RWPE1 (cell line): Measurements from ENCODE around the gene PRKCD.
A peak's percentile ranks its signal among the peaks of the same experiment; 100 is the strongest.

Experiments used
- CTCF ChIA-PET: fragments of 350-600 bp; sonication (Branson Sonifier 250); formaldehyde crosslinking; extraction: SDS; loops from one replicate; lab custom pipeline; 2021; lab: Yijun Ruan, JAX
- POLR2A ChIA-PET: fragments of 400-600 bp; formaldehyde crosslinking; extraction: SDS; loops from one replicate; lab custom pipeline; 2020; ENCODE audit warnings: antibody characterized with exemption; ENCODE audit not compliant: low non-redundant PET; lab: Yijun Ruan, JAX
- DNase-seq: peaks from one replicate; pipeline ENCODE4 v3.0.0; 2012; ENCODE audit warnings: low spot score
- H3K27ac ChIP-seq: fragments of 450-650 bp; 2 replicates; pipeline ENCODE4 v1.5.1; 2017
- CTCF ChIP-seq: fragments of 450-650 bp; conservative IDR thresholded peaks from 2 replicates; pipeline ENCODE4 v1.5.1; 2017; ENCODE audit warnings: low read depth, mild to moderate bottlenecking

Gene PRKCD

DNA sequence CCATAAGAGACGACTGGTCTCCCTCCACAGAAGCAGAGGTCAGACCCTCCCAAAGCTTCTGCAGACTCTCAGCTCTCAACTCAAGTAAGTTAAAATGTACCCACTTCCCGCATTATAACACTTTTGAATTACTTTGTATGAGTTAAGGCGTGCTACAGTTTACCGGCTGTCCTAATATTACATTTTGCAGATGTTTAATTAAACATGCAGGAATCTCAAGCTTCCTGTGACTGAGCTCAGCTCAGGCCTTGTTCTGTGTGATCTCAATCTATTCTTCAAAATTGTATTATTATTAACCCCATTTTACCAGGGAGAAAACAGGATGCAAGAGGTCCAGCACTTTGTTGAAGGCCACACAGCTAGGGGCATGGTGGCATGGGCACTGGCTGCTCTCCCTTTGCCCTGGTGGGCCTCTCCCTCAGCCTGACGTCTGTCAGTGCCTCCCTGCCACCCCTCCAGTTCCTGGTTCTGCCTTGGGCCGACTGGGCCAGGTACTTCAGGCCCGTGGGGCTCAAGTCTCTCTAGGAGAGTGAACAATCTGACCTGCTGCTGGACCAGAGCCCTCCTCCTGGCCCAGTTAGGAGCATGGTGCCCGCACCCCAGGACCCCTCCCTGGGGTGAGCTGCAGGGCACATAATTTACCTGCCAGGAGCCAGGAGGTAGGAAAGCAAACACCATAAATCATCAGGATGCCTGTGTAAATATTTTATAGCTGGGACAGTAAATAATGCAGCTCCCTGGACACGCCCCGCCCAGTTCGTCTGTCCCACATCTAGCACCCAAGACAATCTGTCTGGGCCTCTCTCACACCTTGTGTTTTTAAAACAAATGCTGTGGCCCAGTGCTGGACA, 15.9 kb upstream of the PRKCD start:
- ChIA-PET POLR2A (no interaction called here), CTCF (interaction anchor here (0.5 kb wide), 1 partner anchor 471 kb away, joined by 8 read pairs; no protein-coding TSS in a partner anchor)
- no peak overlapping the region for H3K27ac ChIP-seq
- no peak for DNase-seq
- no peak for TF ChIP-seq CTCF

GRCh38 chr3:53145713-53146080, 15.3 kb upstream of the PRKCD start:
- DNase-seq, result no peak
- TF ChIP-seq CTCF, result no peak
- CTCF ChIA-PET, result interaction anchor here (0.5 kb wide), 1 partner anchor 472 kb away, joined by 8 read pairs; no protein-coding TSS in a partner anchor
- POLR2A ChIA-PET, result no interaction called here
- no peak overlapping the region for H3K27ac ChIP-seq

DNA sequence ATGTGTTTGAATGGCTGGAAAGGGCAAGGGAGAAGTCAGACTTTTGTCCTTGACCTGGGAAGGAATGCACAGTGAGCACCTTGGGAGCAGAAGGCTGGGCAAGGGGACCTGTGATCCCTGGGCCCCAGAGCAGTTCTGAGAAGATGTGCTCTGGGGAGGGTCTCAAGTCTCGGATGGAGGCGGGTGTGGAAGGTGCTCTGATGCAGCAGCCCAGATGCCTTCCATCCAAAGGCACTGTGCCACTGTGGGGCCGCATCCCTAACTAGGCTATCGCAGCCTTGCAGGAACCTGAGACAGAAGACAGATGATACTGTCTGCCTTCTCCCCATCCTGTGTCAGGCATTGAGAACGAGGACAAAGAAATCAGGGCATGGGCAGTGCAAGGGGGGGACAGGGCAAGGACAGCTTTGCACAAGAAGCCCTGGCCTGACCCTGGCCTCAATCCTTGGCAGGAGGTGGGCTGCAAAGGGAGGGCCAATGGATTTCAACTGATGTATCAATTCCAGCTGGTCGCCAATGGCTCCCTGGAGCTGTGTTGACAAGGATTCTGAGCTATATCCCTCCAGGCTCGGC, 14.6 kb upstream of the PRKCD start:
- TF ChIP-seq CTCF, result no peak
- DNase-seq, result no peak
- H3K27ac ChIP-seq, result no peak overlapping the region
- POLR2A ChIA-PET, result no interaction called here
- CTCF ChIA-PET, result interaction anchor here (0.8 kb wide), 1 partner anchor 12 kb away, joined by 4 read pairs; no protein-coding TSS in a partner anchor

GRCh38 chr3:53147151-53147902, 13.7 kb upstream of the PRKCD start:
- TF ChIP-seq CTCF, result no peak
- DNase-seq, result no peak
- ChIA-PET POLR2A (interaction anchor here (0.6 kb wide), 1 partner anchor 689 kb away, joined by 4 read pairs; no protein-coding TSS in a partner anchor), CTCF (interaction anchor here (0.7 to 0.8 kb wide), 2 partner anchors 13 to 96 kb away, joined by 3 to 4 read pairs; no protein-coding TSS in a partner anchor)
- no peak overlapping the region for H3K27ac ChIP-seq

DNA sequence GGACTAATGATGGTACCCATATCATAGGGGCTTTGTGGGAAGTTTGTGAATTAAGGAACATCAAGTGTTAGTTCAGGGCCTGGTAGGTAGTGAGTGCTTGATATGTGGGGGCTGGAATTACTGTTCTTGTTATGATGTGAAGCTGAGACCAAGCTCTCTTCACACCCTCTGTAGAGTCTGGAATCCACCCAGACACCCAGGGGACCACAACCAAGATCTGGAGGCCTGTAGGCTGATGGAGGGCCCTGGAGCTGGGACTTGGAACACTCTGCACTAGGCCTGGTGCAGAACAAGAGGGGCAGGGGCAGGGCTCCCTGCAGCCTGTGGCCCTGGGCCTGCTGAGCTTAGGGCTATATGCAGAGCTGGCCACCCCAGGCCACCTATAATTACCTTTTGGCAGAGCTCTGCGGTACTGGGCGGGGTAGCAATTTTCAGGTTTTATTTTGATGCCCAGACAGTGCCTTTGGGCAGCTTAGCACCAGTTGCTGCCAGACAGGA, 13.1 kb upstream of the PRKCD start:
- no peak for TF ChIP-seq CTCF
- no peak for DNase-seq
- peak overlapping the region; percentile 36; the same call in 1 of the 2 replicates for H3K27ac ChIP-seq
- ChIA-PET POLR2A (interaction anchor here (0.6 to 0.7 kb wide), 2 partner anchors 15 to 690 kb away, joined by 4 read pairs; no protein-coding TSS in a partner anchor), CTCF (no interaction called here)
